Cardiac muscle cell (in vitro differentiated cells and primary cell): ENCODE results near the gene C1QC. TPM values are rescaled to one million over a fixed set of nuclear protein-coding genes. Genes with fewer than 3 reads are reported as not detected.
A peak's percentile ranks its signal among the peaks of the same experiment; 100 is the strongest.

Experiments used
- DNase-seq, 2 donors: peaks; one replicate each; pipeline versions ENCODE4 v3.0.0 to v3.0.0-alpha.2; 2010 to 2017; ENCODE audit warnings: low read depth in 1 of 2, low spot score in 1 of 2
- H3K27ac ChIP-seq: fragments of 200-600 bp; sonication (generic); 2 replicates; pipeline ENCODE4 v1.5.1; 2016
- H3K27me3 ChIP-seq: fragments of 200-600 bp; sonication (generic); 2 replicates; pipeline ENCODE4 v1.6.0; 2016; ENCODE audit warnings: control low read depth
- H3K36me3 ChIP-seq: fragments of 200-600 bp; sonication (generic); 2 replicates; pipeline ENCODE4 v1.5.1; 2016; ENCODE audit warnings: control low read depth
- H3K4me1 ChIP-seq: fragments of 200-600 bp; sonication (generic); 2 replicates; pipeline ENCODE4 v1.8.1; 2017; ENCODE audit warnings: low read depth, mild to moderate bottlenecking, mixed run types
- H3K4me3 ChIP-seq: fragments of 200-600 bp; sonication (generic); 2 replicates; pipeline ENCODE4 v1.5.1; 2016; ENCODE audit warnings: mild to moderate bottlenecking
- H3K9me3 ChIP-seq: fragments of 200-600 bp; sonication (generic); 2 replicates; pipeline ENCODE4 v1.5.1; 2017; ENCODE audit warnings: low read depth, mild to moderate bottlenecking, control low read depth
- polyA plus RNA-seq: library from polyadenylated mRNA; unstranded; fragments of >200 nt; fragmentation: Nextera tagmentation; extraction: Ambion mirVana; gene quantifications from 2 replicates; pipeline ENCODE4 v1.2.1, GENCODE V29; 2016
- total RNA-seq: library from RNA; depleted of rRNA; stranded (reverse); fragments of >200 nt; gene quantifications from 2 replicates; pipeline ENCODE4 v1.2.3, GENCODE V29; 2016
- TF ChIP-seq, protein P1 (sequence below): IDR thresholded peaks from 2 replicates; pipeline ENCODE4 v1.5.1; 2012; ENCODE audit warnings: low read depth, mild to moderate bottlenecking, low read length

The C1QC gene
- total and polyA plus RNA-seq, 2 experiments from 2014 or later: not detected

GRCh38 chr1:22607154-22607553 is 36.3 kb upstream of the C1QC start:
- H3K27ac ChIP-seq: no peak overlapping the region
- no peaks in the 10 kb centered on the region for H3K9me3 ChIP-seq
- H3K4me3 ChIP-seq: no peak overlapping the region
- H3K27me3 ChIP-seq: peaks cover 73% of the 10 kb centered on the region
- H3K4me1 ChIP-seq: no peaks in the 10 kb centered on the region
- DNase-seq: peak in 1 of 2 donors; percentile 58
- TF ChIP-seq, protein P1, sequence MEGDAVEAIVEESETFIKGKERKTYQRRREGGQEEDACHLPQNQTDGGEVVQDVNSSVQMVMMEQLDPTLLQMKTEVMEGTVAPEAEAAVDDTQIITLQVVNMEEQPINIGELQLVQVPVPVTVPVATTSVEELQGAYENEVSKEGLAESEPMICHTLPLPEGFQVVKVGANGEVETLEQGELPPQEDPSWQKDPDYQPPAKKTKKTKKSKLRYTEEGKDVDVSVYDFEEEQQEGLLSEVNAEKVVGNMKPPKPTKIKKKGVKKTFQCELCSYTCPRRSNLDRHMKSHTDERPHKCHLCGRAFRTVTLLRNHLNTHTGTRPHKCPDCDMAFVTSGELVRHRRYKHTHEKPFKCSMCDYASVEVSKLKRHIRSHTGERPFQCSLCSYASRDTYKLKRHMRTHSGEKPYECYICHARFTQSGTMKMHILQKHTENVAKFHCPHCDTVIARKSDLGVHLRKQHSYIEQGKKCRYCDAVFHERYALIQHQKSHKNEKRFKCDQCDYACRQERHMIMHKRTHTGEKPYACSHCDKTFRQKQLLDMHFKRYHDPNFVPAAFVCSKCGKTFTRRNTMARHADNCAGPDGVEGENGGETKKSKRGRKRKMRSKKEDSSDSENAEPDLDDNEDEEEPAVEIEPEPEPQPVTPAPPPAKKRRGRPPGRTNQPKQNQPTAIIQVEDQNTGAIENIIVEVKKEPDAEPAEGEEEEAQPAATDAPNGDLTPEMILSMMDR: no peak
- no peaks in the 10 kb centered on the region for H3K36me3 ChIP-seq

GRCh38 chr1:22608361-22608760 is 35.1 kb upstream of the C1QC start:
- H3K27me3 ChIP-seq: peaks cover 73% of the 10 kb centered on the region
- no peaks in the 10 kb centered on the region for H3K4me1 ChIP-seq
- no peaks in the 10 kb centered on the region for H3K9me3 ChIP-seq
- no peak for DNase-seq
- H3K4me3 ChIP-seq: no peak overlapping the region
- no peaks in the 10 kb centered on the region for H3K36me3 ChIP-seq
- TF ChIP-seq, protein P1: no peak
- H3K27ac ChIP-seq: no peak overlapping the region

DNA sequence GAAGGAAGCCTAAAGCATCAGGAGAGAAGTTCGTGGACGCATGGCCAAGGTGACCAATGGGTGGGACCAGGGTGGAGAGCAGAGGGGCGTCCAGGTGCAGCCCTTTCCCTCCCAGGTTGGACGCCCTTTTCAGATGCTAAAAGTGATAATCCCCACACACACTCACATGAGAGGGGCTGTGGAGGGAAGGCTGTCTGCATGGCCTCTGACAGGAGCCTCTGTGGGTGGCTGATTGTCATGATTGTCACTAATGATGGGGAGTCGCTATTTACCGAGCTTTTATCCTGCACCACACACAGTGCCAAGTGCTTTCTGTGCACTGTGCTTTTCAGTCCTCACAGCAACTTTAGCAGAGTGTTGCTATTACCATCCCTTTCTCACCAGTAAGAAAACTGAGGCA is 34.1 kb upstream of the C1QC start:
- H3K4me3 ChIP-seq: no peak overlapping the region
- peaks cover 73% of the 10 kb centered on the region for H3K27me3 ChIP-seq
- no peak for DNase-seq
- TF ChIP-seq, protein P1: no peak
- H3K9me3 ChIP-seq: no peaks in the 10 kb centered on the region
- H3K36me3 ChIP-seq: no peaks in the 10 kb centered on the region
- H3K27ac ChIP-seq: no peak overlapping the region
- no peaks in the 10 kb centered on the region for H3K4me1 ChIP-seq

DNA sequence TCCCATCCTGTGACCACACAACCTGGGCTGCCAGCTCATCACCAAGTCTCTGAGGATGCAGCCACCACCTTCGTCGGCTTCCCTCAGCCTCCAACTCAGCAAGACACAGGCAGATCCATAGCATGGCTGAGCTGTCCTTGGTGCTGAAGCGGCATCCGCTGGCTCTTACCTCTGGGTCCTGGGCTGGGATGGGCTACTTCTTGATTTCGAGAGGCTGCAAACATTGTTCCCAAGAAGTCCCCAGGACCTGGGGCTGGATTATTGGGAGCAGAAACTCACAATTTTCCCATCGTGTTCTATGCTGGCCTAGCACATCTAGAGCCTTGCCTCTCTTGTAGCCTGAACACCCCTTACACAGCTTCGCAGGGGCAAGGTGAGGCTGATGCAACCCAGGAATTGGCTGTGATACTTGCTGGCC is 31.9 kb upstream of the C1QC start:
- H3K36me3 ChIP-seq: no peaks in the 10 kb centered on the region
- H3K27ac ChIP-seq: no peak overlapping the region
- no peaks in the 10 kb centered on the region for H3K4me1 ChIP-seq
- no peaks in the 10 kb centered on the region for H3K9me3 ChIP-seq
- TF ChIP-seq, protein P1: no peak
- DNase-seq: peak; percentile 76 to 90
- no peak overlapping the region for H3K4me3 ChIP-seq
- peaks cover 70% of the 10 kb centered on the region for H3K27me3 ChIP-seq

GRCh38 chr1:22612671-22613571 is 30.5 kb upstream of the C1QC start:
- no peaks in the 10 kb centered on the region for H3K4me1 ChIP-seq
- H3K27ac ChIP-seq: no peak overlapping the region
- H3K27me3 ChIP-seq: peaks cover 60% of the 10 kb centered on the region
- H3K36me3 ChIP-seq: no peaks in the 10 kb centered on the region
- TF ChIP-seq, protein P1: no peak
- no peaks in the 10 kb centered on the region for H3K9me3 ChIP-seq
- no peak for DNase-seq
- no peak overlapping the region for H3K4me3 ChIP-seq
